H1 (cell line): ENCODE measurements around the gene ANK3. TPM values are rescaled to one million over a fixed set of nuclear protein-coding genes. Genes with fewer than 3 reads are reported as not detected.

Experiments
- polyA plus RNA-seq, 7 experiments: library from polyadenylated mRNA; depleted of rRNA in 3 of 7; stranded (reverse) in 5 of 7; unstranded in 2 of 7; fragments of >200 nt in 5 of 7; fragments of 200-250 nt in 2 of 7; gene quantifications; 1 replicate in 5 of 7; 2 replicates in 1 of 7; 4 replicates in 1 of 7; pipeline versions ENCODE4 v1.2.1 to v1.2.3, GENCODE V29; 2011 to 2013; ENCODE audit warnings: missing spikeins in 2 of 7, mixed read lengths in 2 of 7
- total RNA-seq: library from RNA; stranded (reverse); fragmentation: NEBNext Ultra II Directional; extraction: Animal tissue kit (Norgen Biotek cat#: 25700); gene quantifications from 2 replicates; pipeline ENCODE4 v1.2.1, GENCODE V29; 2021
- TF ChIP-seq, protein P1 (sequence below): IDR thresholded peaks from 2 replicates; pipeline ENCODE4 v1.6.1; 2011; ENCODE audit warnings: low read depth, mild to moderate bottlenecking, low read length; ENCODE audit not compliant: insufficient read depth

Gene ANK3
- total and polyA plus RNA-seq, 2 of the 8 experiments (the other 6 are each of a cell fraction or from before 2014, with no cell fraction given): 18.1 to 67.9 TPM

DNA sequence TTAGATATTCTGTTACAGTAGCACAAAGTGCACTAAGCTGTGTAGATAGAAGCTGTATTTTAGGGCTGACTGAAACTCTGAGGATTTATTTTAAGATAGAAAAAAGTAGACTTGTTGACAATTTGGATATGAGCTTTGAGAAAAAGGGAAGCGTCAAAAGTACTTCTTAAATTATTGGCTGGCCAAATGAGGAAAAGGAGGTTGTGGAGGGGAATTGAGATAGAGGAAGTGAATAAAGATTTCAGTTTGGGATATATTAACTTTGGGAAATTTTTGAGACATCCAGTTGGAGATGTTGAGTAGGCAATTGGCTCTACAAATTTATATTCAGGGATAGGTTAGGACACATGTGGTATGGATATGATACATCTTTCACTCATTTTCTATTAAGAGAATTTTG lies 409.3 kb downstream of the ANK3 start (continued):
- TF ChIP-seq, protein P1, sequence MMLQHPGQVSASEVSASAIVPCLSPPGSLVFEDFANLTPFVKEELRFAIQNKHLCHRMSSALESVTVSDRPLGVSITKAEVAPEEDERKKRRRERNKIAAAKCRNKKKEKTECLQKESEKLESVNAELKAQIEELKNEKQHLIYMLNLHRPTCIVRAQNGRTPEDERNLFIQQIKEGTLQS: no peak
